ENCODE data around the gene FAM43A. TPM values are rescaled to one million over a fixed set of nuclear protein-coding genes. Genes with fewer than 3 reads are reported as not detected.

The FAM43A gene
- total and polyA plus RNA-seq, 10 of the 15 experiments (the other 5 are each of a cell fraction or from before 2014, with no cell fraction given): 0.27 to 5.0 (median 1.1) TPM

DNA sequence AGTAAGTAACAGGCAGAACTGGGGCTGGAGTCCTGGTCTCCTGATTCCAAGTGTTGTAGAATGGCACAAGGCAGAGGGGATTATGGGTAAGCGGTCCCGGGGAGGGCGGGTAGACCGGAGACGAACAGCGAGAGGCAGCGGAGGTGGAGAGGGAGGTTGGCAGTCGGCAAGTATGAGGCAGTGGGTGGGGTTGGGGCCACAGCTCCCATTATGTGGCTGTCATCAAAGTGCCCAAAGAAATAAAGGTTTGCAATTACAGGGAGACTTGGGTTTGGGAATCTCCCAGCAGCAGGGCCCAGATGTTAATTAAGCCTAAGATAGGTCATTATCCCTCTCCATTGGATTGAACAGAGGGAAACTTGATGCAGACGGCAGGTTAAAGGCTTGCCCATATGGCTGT lies 16.9 kb downstream of the FAM43A start (continued):
- TF ChIP-seq, protein P1, sequence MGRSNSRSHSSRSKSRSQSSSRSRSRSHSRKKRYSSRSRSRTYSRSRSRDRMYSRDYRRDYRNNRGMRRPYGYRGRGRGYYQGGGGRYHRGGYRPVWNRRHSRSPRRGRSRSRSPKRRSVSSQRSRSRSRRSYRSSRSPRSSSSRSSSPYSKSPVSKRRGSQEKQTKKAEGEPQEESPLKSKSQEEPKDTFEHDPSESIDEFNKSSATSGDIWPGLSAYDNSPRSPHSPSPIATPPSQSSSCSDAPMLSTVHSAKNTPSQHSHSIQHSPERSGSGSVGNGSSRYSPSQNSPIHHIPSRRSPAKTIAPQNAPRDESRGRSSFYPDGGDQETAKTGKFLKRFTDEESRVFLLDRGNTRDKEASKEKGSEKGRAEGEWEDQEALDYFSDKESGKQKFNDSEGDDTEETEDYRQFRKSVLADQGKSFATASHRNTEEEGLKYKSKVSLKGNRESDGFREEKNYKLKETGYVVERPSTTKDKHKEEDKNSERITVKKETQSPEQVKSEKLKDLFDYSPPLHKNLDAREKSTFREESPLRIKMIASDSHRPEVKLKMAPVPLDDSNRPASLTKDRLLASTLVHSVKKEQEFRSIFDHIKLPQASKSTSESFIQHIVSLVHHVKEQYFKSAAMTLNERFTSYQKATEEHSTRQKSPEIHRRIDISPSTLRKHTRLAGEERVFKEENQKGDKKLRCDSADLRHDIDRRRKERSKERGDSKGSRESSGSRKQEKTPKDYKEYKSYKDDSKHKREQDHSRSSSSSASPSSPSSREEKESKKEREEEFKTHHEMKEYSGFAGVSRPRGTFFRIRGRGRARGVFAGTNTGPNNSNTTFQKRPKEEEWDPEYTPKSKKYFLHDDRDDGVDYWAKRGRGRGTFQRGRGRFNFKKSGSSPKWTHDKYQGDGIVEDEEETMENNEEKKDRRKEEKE (IDR thresholded peaks at IDR 0.05): no peak
- TF ChIP-seq, protein P2, sequence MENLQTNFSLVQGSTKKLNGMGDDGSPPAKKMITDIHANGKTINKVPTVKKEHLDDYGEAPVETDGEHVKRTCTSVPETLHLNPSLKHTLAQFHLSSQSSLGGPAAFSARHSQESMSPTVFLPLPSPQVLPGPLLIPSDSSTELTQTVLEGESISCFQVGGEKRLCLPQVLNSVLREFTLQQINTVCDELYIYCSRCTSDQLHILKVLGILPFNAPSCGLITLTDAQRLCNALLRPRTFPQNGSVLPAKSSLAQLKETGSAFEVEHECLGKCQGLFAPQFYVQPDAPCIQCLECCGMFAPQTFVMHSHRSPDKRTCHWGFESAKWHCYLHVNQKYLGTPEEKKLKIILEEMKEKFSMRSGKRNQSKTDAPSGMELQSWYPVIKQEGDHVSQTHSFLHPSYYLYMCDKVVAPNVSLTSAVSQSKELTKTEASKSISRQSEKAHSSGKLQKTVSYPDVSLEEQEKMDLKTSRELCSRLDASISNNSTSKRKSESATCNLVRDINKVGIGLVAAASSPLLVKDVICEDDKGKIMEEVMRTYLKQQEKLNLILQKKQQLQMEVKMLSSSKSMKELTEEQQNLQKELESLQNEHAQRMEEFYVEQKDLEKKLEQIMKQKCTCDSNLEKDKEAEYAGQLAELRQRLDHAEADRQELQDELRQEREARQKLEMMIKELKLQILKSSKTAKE (IDR thresholded peaks at IDR 0.05; ENCODE audit: low read depth, poor library complexity, severe bottlenecking): no peak
- no peak for TF ChIP-seq EP300 (IDR thresholded peaks at IDR 0.05; ENCODE audit: borderline replicate concordance in 1 of 2, control insufficient read depth in 1 of 2, low read depth in 2 of 2, low read length in 2 of 2)
- no peak for TF ChIP-seq CBFB (IDR thresholded peaks at IDR 0.05; ENCODE audit: low read depth)
- no peak for TF ChIP-seq IKZF1 (conservative IDR thresholded peaks at IDR 0.05)
- TF ChIP-seq BMI1 (IDR thresholded peaks at IDR 0.05; ENCODE audit: borderline replicate concordance): no peak
- TF ChIP-seq EED (IDR thresholded peaks at IDR 0.05; ENCODE audit: low read depth): no peak
- no peak for TF ChIP-seq TARDBP (IDR thresholded peaks at IDR 0.05; ENCODE audit: borderline replicate concordance)
- no peak for TF ChIP-seq NFYA (IDR thresholded peaks at IDR 0.05; ENCODE audit: borderline replicate concordance, low read depth, low read length)
- no peak for TF ChIP-seq ZNF622 (IDR thresholded peaks at IDR 0.05)

Data from GM12878 (cell line).